Caco-2 (cell line): ENCODE measurements around the gene NFAT5. TPM values are rescaled to one million over a fixed set of nuclear protein-coding genes. Genes with fewer than 3 reads are reported as not detected.

Source experiments
- BruUV-seq: library from RNA; stranded (reverse); fragments of 400-500 nt; replicated peaks from 2 replicates; lab custom pipeline; 2021; lab: Mats Ljungman, UMichigan
- CTCF ChIA-PET: fragments of 300-600 bp; sonication (Branson Sonifier 250); formaldehyde crosslinking; loops from one replicate; lab custom pipeline; 2022; ENCODE audit warnings: antibody characterized with exemption; lab: Charles Lee
- POLR2A ChIA-PET: fragments of 300-600 bp; sonication (Branson Sonifier 250); formaldehyde crosslinking; loops from one replicate; lab custom pipeline; 2022; ENCODE audit warnings: antibody characterized with exemption; lab: Charles Lee
- DNase-seq, 2 experiments: peaks; one replicate each; pipeline versions ENCODE4 v3.0.0 to v3.0.0-alpha.2; 2020 to 2022
- H3K27me3 ChIP-seq: replicated peaks from 2 replicates; pipeline ENCODE4 v1.6.0; 2011; ENCODE audit warnings: low read length; ENCODE audit not compliant: control insufficient read depth, insufficient read depth
- H3K36me3 ChIP-seq: 2 replicates; pipeline ENCODE4 v1.5.1; 2011; ENCODE audit warnings: low read length; ENCODE audit not compliant: control insufficient read depth, insufficient read depth
- H3K4me1 ChIP-seq: fragments of 250-450 bp; sonication (Bioruptor Pico); 2 replicates; pipeline ENCODE4 v1.5.1; 2020; ENCODE audit warnings: mild to moderate bottlenecking
- H3K4me3 ChIP-seq: 2 replicates; pipeline ENCODE4 v1.5.1; 2011; ENCODE audit warnings: low read depth, mild to moderate bottlenecking, control low read depth, low read length
- H3K9me3 ChIP-seq: fragments of 250-450 bp; sonication (Bioruptor Pico); 2 replicates; pipeline ENCODE4 v1.5.1; 2020; ENCODE audit warnings: mild to moderate bottlenecking, moderate library complexity
- H3K27ac Mint-ChIP-seq: one replicate; pipeline ENCODE4 v1.8.0; 2022; ENCODE audit warnings: mixed read lengths; ENCODE audit not compliant: unreplicated experiment
- H3K27me3 Mint-ChIP-seq: one replicate; pipeline ENCODE4 v1.8.0; 2022; ENCODE audit warnings: mixed read lengths; ENCODE audit not compliant: insufficient read depth, unreplicated experiment
- H3K36me3 Mint-ChIP-seq: one replicate; pipeline ENCODE4 v1.8.0; 2022; ENCODE audit warnings: mild to moderate bottlenecking, mixed read lengths; ENCODE audit not compliant: insufficient read depth, unreplicated experiment
- H3K4me1 Mint-ChIP-seq: one replicate; pipeline ENCODE4 v1.8.0; 2022; ENCODE audit warnings: low read depth, mixed read lengths; ENCODE audit not compliant: unreplicated experiment
- H3K4me3 Mint-ChIP-seq: one replicate; pipeline ENCODE4 v1.8.0; 2022; ENCODE audit warnings: mild to moderate bottlenecking, moderate library complexity, mixed read lengths; ENCODE audit not compliant: unreplicated experiment
- H3K9me3 Mint-ChIP-seq: one replicate; pipeline ENCODE4 v1.8.0; 2022; ENCODE audit warnings: mixed read lengths; ENCODE audit not compliant: unreplicated experiment
- CTCF ChIP-seq, 2 experiments: fragments of 200-600 bp in 1 of 2; IDR thresholded peaks; 1 replicate in 1 of 2; 2 replicates in 1 of 2; pipeline versions ENCODE4 v1.5.1 to v1.8.0; 2011 to 2022; ENCODE audit warnings: antibody characterized with exemption in 1 of 2, control low read depth in 1 of 2, inconsistent platforms in 1 of 2, low read depth in 1 of 2, low read length in 1 of 2, mild to moderate bottlenecking in 1 of 2, moderate library complexity in 1 of 2; ENCODE audit not compliant: insufficient read depth in 1 of 2, severe bottlenecking in 1 of 2, unreplicated experiment in 1 of 2
- intact Hi-C: fragments of 100-400 bp; cut with micrococcal nuclease; formaldehyde crosslinking; loops from one replicate; pipeline ENCODE4 v1.10.0; 2022; ENCODE audit not compliant: unreplicated experiment
- total RNA-seq: library from RNA; stranded (reverse); gene quantifications from 2 replicates; pipeline ENCODE4 v1.2.3, GENCODE V29; 2022

The NFAT5 gene
- total RNA-seq, 1 experiment from 2014 or later: 87.6 TPM

- TF ChIP-seq CTCF (IDR thresholded peaks at IDR 0.05; ENCODE audit: insufficient read depth in 1 of 2, low read depth in 1 of 2, low read length in 1 of 2, severe bottlenecking in 1 of 2, unreplicated experiment in 1 of 2): no peak
- no peak overlapping the region for H3K4me3 Mint-ChIP-seq
- no peaks in the 10 kb centered on the region for H3K9me3 Mint-ChIP-seq
- Histone ChIP-seq H3K4me1 (no peaks in the 10 kb centered on the region), H3K9me3 (no peaks in the 10 kb centered on the region), H3K4me3 (no peak overlapping the region), H3K36me3 (peaks cover 4% of the 10 kb centered on the region), H3K27me3 (no peaks in the 10 kb centered on the region)
- ChIA-PET POLR2A (no interaction called here), CTCF (no interaction called here)
- H3K36me3 Mint-ChIP-seq: peaks cover 83% of the 10 kb centered on the region
- no peak overlapping the region for H3K27ac Mint-ChIP-seq
- no TSS peak for BruUV-seq
- no peaks in the 10 kb centered on the region for H3K4me1 Mint-ChIP-seq
- no peaks in the 10 kb centered on the region for H3K27me3 Mint-ChIP-seq
- intact Hi-C loops: no loop called here
- peak in 1 of 2 experiments; percentile 22 for DNase-seq
Measured at GRCh38 chr16:69717066-69717465, 151.3 kb downstream of the NFAT5 start.

DNA sequence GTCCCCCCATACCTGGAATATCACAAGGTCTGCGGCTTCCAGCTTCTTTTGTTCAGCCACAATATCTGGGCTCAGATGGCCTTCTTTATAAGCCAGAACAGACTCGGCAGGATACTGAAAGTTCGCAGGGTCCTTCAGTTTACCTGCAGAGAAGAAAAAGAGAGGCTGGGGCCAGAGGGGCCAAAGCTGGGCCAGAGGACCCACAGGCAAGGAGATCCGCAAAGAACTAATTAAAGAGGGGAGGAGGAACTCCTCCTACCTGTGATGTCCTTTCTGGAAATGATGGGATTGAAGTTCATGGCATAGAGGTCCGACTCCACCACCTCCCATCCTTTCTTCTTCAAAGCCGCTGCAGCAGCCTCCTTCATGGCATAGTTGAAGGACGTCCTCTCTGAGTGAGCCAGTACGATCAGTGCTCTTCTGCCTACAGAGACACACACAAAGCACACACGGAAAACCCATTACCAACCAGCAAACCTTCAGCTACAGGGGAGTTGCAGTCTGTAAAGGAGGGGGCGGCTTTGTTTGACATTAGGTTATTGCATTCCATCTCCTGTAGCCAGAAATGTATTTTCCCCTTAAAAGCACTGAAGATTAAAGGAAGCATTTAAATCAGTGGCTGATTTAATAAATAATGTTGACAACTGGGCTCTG is 152.5 kb downstream of the NFAT5 start:
- no peak for TF ChIP-seq CTCF (IDR thresholded peaks at IDR 0.05; ENCODE audit: insufficient read depth in 1 of 2, low read depth in 1 of 2, low read length in 1 of 2, severe bottlenecking in 1 of 2, unreplicated experiment in 1 of 2)
- peak in 1 of 2 experiments; percentile 16 for DNase-seq
- H3K4me1 ChIP-seq: peaks cover 10% of the 10 kb centered on the region
- H3K27me3 ChIP-seq: no peaks in the 10 kb centered on the region
- H3K4me3 ChIP-seq: no peak overlapping the region
- Mint-ChIP-seq H3K4me1 (no peaks in the 10 kb centered on the region), H3K27ac (no peak overlapping the region), H3K4me3 (no peak overlapping the region), H3K9me3 (no peaks in the 10 kb centered on the region), H3K27me3 (no peaks in the 10 kb centered on the region), H3K36me3 (peaks cover 80% of the 10 kb centered on the region)
- CTCF ChIA-PET: no interaction called here
- POLR2A ChIA-PET: no interaction called here
- no peaks in the 10 kb centered on the region for H3K9me3 ChIP-seq
- BruUV-seq: no TSS peak
- intact Hi-C loops: no loop called here
- H3K36me3 ChIP-seq: peaks cover 4% of the 10 kb centered on the region

- DNase-seq: peak in 1 of 2 experiments; percentile 30
- peaks cover 27% of the 10 kb centered on the region for H3K4me1 ChIP-seq
- peaks cover 68% of the 10 kb centered on the region for H3K36me3 Mint-ChIP-seq
- TF ChIP-seq CTCF (IDR thresholded peaks at IDR 0.05; ENCODE audit: insufficient read depth in 1 of 2, low read depth in 1 of 2, low read length in 1 of 2, severe bottlenecking in 1 of 2, unreplicated experiment in 1 of 2): no peak
- H3K9me3 ChIP-seq: no peaks in the 10 kb centered on the region
- no TSS peak for BruUV-seq
- no peak overlapping the region for H3K4me3 Mint-ChIP-seq
- H3K27me3 Mint-ChIP-seq: no peaks in the 10 kb centered on the region
- ChIA-PET POLR2A (interaction anchor here (0.7 kb wide), 1 partner anchor 9 kb away, joined by 3 read pairs; no protein-coding TSS in a partner anchor), CTCF (interaction anchor here (0.7 kb wide), 1 partner anchor 35 kb away, joined by 5 read pairs; no protein-coding TSS in a partner anchor)
- no peaks in the 10 kb centered on the region for H3K36me3 ChIP-seq
- no peaks in the 10 kb centered on the region for H3K27me3 ChIP-seq
- H3K4me1 Mint-ChIP-seq: peaks cover 14% of the 10 kb centered on the region
- no peaks in the 10 kb centered on the region for H3K9me3 Mint-ChIP-seq
- intact Hi-C loops: no loop called here
- peak overlapping the region; percentile 17 for H3K27ac Mint-ChIP-seq
- no peak overlapping the region for H3K4me3 ChIP-seq
Measured at GRCh38 chr16:69720822-69721430, 155.2 kb downstream of the NFAT5 start.
